ENCODE data around the gene PIAS4.

Gene PIAS4

DNA sequence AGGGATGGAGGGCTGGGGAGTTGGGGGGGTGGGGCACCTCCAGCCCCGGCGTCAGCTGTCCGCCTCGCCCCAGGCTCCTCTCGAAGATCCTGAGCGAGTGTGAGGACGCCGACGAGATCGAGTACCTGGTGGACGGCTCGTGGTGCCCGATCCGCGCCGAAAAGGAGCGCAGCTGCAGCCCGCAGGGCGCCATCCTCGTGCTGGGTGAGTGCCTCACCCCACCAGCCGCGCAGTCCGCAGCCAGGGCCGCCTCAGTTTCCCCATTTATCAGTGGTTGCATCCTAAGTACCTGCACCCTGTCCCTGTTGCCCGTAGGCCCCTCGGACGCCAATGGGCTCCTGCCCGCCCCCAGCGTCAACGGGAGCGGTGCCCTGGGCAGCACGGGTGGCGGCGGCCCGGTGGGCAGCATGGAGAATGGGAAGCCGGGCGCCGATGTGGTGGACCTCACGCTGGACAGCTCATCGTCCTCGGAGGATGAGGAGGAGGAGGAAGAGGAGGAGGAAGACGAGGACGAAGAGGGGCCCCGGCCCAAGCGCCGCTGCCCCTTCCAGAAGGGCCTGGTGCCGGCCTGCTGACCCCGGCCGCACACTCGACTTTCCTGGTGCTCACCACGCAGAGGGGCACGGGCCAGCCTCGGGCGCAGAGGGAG is 29.9 kb downstream of the PIAS4 start:
- TF ChIP-seq, protein P1, sequence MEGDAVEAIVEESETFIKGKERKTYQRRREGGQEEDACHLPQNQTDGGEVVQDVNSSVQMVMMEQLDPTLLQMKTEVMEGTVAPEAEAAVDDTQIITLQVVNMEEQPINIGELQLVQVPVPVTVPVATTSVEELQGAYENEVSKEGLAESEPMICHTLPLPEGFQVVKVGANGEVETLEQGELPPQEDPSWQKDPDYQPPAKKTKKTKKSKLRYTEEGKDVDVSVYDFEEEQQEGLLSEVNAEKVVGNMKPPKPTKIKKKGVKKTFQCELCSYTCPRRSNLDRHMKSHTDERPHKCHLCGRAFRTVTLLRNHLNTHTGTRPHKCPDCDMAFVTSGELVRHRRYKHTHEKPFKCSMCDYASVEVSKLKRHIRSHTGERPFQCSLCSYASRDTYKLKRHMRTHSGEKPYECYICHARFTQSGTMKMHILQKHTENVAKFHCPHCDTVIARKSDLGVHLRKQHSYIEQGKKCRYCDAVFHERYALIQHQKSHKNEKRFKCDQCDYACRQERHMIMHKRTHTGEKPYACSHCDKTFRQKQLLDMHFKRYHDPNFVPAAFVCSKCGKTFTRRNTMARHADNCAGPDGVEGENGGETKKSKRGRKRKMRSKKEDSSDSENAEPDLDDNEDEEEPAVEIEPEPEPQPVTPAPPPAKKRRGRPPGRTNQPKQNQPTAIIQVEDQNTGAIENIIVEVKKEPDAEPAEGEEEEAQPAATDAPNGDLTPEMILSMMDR (IDR thresholded peaks at IDR 0.05): no peak

DNA sequence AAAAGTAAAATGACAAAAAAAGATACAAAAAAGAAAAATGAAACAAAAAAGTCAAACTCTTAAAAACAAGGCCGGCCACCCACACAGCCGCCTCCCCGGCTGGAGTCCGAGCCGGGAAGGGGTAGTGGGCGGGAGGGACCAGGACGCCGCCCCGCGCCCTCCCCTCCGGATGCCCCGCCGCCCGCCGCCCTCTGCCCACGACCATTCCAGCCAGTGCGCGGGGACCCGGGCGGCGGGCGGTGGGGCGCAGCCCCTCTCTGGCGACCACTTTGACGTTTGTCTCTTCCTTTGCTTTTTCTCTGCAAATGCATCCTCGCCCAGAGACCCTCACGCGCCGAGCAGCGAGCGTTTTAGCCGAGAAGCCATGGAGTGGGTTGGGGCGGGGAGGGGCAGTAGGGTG is 30.5 kb downstream of the PIAS4 start:
- TF ChIP-seq, protein P1 (IDR thresholded peaks at IDR 0.05): no peak

DNA sequence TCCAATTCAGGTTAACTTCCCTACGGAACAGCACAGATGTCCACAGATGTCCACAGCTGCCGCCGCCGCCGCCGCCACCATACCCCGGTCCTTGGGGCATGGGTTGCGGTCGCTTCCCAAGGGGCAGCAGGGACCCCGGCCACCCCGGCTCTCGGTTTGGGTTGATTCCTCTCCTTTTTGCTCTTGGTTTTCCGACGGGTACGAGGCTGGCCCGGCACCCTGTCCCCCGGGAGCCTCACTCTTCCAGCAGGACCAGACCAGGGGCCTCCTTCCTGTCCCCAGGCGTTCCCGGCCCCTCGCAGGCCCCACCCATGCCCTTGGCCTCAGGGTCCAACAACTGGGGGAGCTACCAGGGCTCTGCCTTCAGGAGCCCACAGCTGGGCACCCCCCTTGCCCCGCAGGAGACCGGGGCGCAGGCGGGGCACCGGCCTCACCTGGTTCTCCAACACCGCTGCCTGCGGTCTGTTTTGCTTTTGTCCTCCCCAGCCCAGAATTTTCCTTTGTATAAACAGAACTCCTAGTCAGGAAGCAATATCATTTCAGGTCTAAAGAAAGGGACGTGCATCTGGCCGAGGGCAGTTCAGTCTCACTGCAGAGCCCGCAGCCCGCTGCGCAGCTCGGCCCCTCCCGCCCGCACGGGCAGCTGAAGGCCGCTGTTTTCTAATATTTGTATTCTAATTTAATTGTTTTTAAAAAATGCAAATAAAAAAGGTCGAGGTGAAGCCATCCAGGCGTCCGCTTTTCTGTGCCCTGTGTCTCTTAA is 31.3 kb downstream of the PIAS4 start:
- TF ChIP-seq, protein P1 (IDR thresholded peaks at IDR 0.05): no peak

DNA sequence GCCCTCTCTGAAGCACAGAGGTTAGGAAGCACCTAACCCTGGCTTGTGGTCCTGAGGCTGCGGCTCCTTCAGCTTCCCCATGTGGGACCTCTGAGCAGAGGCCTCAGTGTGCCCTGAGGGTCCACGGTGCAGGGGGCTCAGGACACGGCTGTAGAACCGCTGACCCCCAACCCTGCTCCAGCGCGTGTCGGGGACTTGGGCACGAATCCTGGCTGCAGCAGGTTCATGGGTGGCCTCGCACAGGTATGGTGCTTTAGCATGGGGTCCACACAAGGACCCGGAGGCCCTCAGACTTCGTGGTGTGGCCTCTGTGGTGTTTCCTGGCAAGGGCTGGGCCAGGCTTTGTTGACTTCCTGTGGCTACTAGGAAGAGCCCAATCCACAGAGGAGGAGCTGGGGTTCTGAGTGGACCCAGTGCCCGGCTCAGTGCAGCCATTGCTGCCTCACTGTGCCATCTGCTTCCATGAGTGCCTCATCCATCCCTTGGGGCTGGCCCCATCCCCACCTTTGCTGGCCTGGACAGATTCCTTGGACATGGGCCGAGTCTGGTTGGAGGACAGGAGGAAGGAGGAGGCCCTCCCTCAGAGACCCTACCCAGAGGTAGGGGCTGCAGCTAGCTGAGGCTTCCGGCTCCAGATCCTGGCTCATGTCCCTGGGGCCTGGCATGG is 34.7 kb downstream of the PIAS4 start:
- TF ChIP-seq, protein P1 (IDR thresholded peaks at IDR 0.05): no peak

DNA sequence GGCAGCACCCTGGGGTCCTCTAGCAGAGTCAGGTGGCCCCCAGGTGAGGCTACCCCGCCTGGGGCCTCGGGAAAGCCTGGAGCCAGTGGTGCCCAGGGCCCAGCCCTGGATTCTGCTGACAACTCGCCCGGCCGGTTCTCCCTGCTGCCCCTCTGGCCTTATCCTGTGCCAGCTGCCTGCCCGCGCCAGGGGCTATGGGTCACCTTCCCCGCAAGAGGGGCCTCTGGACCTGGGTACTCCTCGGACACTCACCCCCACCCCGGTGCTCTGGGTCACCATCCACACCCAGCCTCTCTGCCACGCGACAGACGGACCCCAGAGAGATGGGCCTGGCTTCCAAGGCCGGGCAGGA is 35.2 kb downstream of the PIAS4 start:
- TF ChIP-seq, protein P1 (IDR thresholded peaks at IDR 0.05): no peak

DNA sequence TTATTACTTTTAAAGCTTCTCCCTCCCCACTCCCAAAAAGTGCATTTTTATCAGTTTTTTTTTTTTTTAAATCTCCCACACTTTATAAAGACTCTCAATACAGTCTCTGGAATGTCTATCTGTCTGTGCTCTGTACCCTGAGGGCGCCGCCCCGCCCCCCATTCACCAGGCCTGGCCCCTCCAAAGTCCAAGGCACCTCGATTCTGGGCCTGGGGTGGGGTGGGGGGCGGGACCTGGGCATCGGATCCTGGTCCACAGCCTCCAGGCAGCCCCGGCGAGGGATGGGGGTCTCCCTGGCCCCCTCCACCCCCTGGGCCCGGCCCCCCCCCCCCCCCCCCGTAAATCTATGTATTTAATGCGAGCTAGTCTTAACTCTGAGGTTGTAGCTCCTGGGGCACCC is 35.9 kb downstream of the PIAS4 start:
- TF ChIP-seq, protein P1 (IDR thresholded peaks at IDR 0.05): no peak

DNA sequence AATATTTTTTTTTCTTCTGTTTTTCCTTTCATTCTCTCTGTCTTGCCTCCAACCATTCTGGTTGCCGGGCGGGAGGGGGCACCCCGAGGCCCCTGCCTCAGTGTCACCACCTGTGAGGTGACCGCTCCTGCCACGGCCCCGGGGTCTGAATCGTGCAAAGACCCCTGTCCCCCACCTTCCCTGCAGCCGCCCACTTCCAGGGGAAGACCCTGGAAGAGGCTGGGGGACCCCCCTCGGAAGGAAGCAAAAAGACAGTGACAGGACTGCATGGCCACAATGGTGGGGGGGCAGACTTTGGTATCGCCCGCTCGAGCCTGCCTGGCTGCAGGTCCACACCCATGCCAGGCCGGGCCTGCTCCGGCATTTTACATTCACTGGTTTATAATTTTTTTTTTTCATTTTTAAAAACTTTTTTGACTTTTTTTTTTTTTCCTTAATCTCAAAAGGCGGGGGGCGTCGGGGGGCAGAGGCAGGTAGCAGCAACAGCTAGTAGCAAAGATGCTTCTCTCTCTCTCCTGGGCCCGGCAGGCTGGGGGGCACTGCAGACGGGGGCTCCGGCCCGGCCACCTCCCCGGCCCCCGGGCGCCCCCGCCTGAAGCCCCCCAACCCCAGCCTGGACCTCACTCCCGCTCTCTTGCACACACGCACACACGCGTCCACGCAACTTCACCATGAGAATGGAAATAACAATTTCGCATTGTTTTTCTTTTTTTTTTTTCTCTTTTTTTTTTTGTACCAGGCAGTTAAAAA is 36.6 kb downstream of the PIAS4 start:
- TF ChIP-seq, protein P1 (IDR thresholded peaks at IDR 0.05): no peak

Data from LNCAP (cell line).